ENCODE measurements around the gene NHS.
A peak's percentile ranks its signal among the peaks of the same experiment; 100 is the strongest.

Gene NHS

DNA sequence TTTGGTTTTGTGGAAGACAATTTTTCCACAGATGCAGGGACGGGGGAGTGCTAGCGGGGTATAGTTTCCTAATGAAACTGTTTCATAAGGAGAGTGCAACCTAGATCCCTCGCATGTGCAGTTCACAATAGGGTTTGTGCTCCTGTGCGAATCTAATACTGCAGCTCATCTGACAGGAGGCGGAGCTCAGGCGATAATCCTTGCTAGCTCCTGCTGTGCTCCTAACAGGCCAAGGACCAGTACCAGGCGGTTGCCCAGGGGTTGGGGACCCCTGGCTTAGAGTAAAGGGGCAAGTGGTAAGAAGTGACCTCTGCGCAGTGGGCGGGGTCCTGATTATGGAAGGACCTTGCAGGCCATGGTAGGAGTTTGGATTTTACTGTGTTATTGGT is 366.1 kb downstream of the NHS start:
- peaks cover 12% of the 10 kb centered on the region for H3K4me1 ChIP-seq (ENCODE audit: low read depth, poor library complexity, severe bottlenecking)

DNA sequence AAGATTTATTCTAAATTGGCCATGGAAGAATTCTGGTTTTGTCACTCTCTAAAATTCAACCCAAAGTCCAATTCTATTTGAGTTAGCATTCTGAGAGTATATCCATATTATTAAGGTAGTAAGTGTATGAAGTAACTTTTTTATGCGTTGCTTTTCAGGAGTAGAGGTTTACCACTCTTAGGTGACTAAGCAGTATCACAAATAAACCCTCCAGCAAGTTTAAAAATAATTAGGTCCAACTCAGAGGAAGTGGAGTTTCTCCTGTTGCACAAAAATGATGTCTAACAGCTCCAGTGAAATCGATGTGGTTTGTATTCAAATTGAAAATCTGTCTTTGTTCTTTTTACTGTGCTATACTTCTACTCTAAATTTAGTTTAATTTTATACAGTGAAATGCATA is 368.9 kb downstream of the NHS start:
- Histone ChIP-seq H2AFZ (ENCODE audit: low read depth) (no peak overlapping the region), H3K36me3 (ENCODE audit: insufficient read depth) (no peaks in the 10 kb centered on the region), H3K27ac (no peak overlapping the region), H3K79me2 (ENCODE audit: insufficient read depth, low read depth) (peaks cover 17% of the 10 kb centered on the region), H4K20me1 (ENCODE audit: insufficient read depth) (no peaks in the 10 kb centered on the region; the same call in 1 of the 2 replicates), H3K4me2 (no peak overlapping the region), H3K9ac (no peak overlapping the region), H3K27me3 (ENCODE audit: insufficient read depth, low read depth) (no peaks in the 10 kb centered on the region), H3K4me1 (ENCODE audit: low read depth, poor library complexity, severe bottlenecking) (peaks cover 12% of the 10 kb centered on the region), H3K4me3 (IDR thresholded peaks at IDR 0.05; ENCODE audit: insufficient read depth, low read depth, low read length) (no peak overlapping the region)
- TF ChIP-seq, protein P1, sequence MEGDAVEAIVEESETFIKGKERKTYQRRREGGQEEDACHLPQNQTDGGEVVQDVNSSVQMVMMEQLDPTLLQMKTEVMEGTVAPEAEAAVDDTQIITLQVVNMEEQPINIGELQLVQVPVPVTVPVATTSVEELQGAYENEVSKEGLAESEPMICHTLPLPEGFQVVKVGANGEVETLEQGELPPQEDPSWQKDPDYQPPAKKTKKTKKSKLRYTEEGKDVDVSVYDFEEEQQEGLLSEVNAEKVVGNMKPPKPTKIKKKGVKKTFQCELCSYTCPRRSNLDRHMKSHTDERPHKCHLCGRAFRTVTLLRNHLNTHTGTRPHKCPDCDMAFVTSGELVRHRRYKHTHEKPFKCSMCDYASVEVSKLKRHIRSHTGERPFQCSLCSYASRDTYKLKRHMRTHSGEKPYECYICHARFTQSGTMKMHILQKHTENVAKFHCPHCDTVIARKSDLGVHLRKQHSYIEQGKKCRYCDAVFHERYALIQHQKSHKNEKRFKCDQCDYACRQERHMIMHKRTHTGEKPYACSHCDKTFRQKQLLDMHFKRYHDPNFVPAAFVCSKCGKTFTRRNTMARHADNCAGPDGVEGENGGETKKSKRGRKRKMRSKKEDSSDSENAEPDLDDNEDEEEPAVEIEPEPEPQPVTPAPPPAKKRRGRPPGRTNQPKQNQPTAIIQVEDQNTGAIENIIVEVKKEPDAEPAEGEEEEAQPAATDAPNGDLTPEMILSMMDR (conservative IDR thresholded peaks at IDR 0.05; ENCODE audit: low read depth, low read length): no peak

More for the DNA sequence above, 366.1 kb downstream of the NHS start:
- TF ChIP-seq, protein P1 (conservative IDR thresholded peaks at IDR 0.05; ENCODE audit: low read depth, low read length): no peak
- no peaks in the 10 kb centered on the region for H3K36me3 ChIP-seq (ENCODE audit: insufficient read depth)
- H3K27me3 ChIP-seq (ENCODE audit: insufficient read depth, low read depth): no peaks in the 10 kb centered on the region
- H3K4me2 ChIP-seq: no peak overlapping the region
- H3K4me3 ChIP-seq (IDR thresholded peaks at IDR 0.05; ENCODE audit: insufficient read depth, low read depth, low read length): no peak overlapping the region
- H3K79me2 ChIP-seq (ENCODE audit: insufficient read depth, low read depth): peaks cover 19% of the 10 kb centered on the region
- no peak overlapping the region for H2AFZ ChIP-seq (ENCODE audit: low read depth)
- no peaks in the 10 kb centered on the region; the same call in 1 of the 2 replicates for H4K20me1 ChIP-seq (ENCODE audit: insufficient read depth)
- no peak overlapping the region for H3K27ac ChIP-seq
- H3K9ac ChIP-seq: no peak overlapping the region

DNA sequence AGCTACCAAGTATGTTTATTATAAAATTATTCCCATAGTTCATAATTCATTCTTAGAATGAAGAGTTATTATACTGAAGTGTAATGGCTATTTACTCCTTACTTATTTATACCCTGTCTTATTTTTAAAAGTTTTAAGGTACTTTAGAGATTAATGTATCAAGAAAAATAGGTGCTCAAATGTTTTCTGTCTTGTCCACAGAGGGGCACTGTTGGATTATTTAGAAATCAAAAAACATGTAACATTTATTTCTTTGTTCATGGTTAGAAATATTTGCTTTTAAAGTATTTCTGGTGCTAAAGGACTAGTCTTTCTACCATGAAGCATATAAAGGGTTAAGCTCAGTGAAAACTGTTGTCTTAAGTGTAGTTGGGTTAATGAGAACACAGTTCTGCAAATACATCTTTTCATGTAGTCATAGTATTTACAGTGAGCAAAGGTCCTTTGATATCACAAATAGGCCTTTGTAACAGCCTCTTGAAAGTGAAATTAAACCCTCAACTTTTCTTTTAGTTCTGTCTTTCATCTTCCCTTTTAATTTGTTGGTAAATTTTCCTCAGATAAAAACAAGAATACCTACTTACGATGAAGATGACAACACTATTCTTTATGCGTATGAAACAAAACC is 370.0 kb downstream of the NHS start:
- Histone ChIP-seq H3K27me3 (ENCODE audit: insufficient read depth, low read depth) (no peaks in the 10 kb centered on the region), H3K27ac (no peak overlapping the region), H3K36me3 (ENCODE audit: insufficient read depth) (no peaks in the 10 kb centered on the region), H4K20me1 (ENCODE audit: insufficient read depth) (no peaks in the 10 kb centered on the region), H2AFZ (ENCODE audit: low read depth) (no peak overlapping the region), H3K4me3 (IDR thresholded peaks at IDR 0.05; ENCODE audit: insufficient read depth, low read depth, low read length) (no peak overlapping the region), H3K79me2 (ENCODE audit: insufficient read depth, low read depth) (peaks cover 7% of the 10 kb centered on the region; the same call in 1 of the 2 replicates), H3K4me2 (no peak overlapping the region), H3K9ac (no peak overlapping the region), H3K4me1 (ENCODE audit: low read depth, poor library complexity, severe bottlenecking) (peaks cover 5% of the 10 kb centered on the region)
- TF ChIP-seq, protein P1 (conservative IDR thresholded peaks at IDR 0.05; ENCODE audit: low read depth, low read length): peak; percentile 50

DNA sequence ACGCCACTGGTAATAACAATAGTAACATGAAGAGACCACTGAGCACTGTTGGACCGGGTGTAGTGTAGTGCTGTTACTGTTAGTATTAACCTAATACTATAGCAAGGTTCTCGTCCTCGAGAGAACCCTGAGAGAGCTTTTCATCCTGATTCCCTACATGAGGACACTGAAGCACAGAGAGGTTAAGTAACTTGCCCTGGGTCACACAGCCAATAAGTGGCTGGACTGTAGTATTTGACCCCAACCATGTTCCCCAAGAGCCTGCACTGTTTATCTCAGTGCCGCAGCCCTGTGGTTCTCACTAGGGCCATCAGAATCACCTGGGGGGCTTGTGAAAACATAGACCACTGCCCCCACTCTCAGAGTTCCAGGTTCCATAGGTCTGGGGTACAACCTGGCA is 372.7 kb downstream of the NHS start:
- no peak overlapping the region for H2AFZ ChIP-seq (ENCODE audit: low read depth)
- H3K27me3 ChIP-seq (ENCODE audit: insufficient read depth, low read depth): no peaks in the 10 kb centered on the region
- TF ChIP-seq, protein P1 (conservative IDR thresholded peaks at IDR 0.05; ENCODE audit: low read depth, low read length): no peak
- no peaks in the 10 kb centered on the region for H4K20me1 ChIP-seq (ENCODE audit: insufficient read depth)
- H3K27ac ChIP-seq: no peak overlapping the region
- no peaks in the 10 kb centered on the region for H3K36me3 ChIP-seq (ENCODE audit: insufficient read depth)
- H3K79me2 ChIP-seq (ENCODE audit: insufficient read depth, low read depth): no peaks in the 10 kb centered on the region; the same call in 1 of the 2 replicates
- no peak overlapping the region for H3K4me3 ChIP-seq (IDR thresholded peaks at IDR 0.05; ENCODE audit: insufficient read depth, low read depth, low read length)
- no peak overlapping the region for H3K9ac ChIP-seq
- no peak overlapping the region for H3K4me2 ChIP-seq
- peaks cover 5% of the 10 kb centered on the region for H3K4me1 ChIP-seq (ENCODE audit: low read depth, poor library complexity, severe bottlenecking)
